Epithelial cell of proximal tubule (primary cell): ENCODE data around the gene SLC24A3. TPM values are rescaled to one million over a fixed set of nuclear protein-coding genes. Genes with fewer than 3 reads are reported as not detected.
A peak's percentile ranks its signal among the peaks of the same experiment; 100 is the strongest.

Source experiments
- DNase-seq: peaks from one replicate; pipeline ENCODE4 v3.0.0-alpha.2; 2011; ENCODE audit warnings: low read depth
- H3K4me3 ChIP-seq: 2 replicates; pipeline ENCODE4 v1.5.1; 2011; ENCODE audit warnings: low read depth, mild to moderate bottlenecking, low read length
- CTCF ChIP-seq: conservative IDR thresholded peaks from 2 replicates; pipeline ENCODE4 v1.5.1; 2012; ENCODE audit warnings: low read depth, mild to moderate bottlenecking, low read length
- total RNA-seq: library from RNA; depleted of rRNA; stranded (reverse); fragments of >200 nt; gene quantifications from 2 replicates; pipeline ENCODE4 v1.2.3, GENCODE V29; 2015

The SLC24A3 gene
- total RNA-seq, 1 donor from 2014 or later = not detected

- H3K4me3 ChIP-seq = no peak overlapping the region
- no peak for TF ChIP-seq CTCF
- DNase-seq = no peak
These were observed 512.9 kb downstream of the SLC24A3 start for GRCh38 chr20:19725373-19725772.

- DNase-seq = no peak
- no peak overlapping the region for H3K4me3 ChIP-seq
- no peak for TF ChIP-seq CTCF
These were observed 513.5 kb downstream of the SLC24A3 start for GRCh38 chr20:19725814-19726525.

GRCh38 chr20:19727251-19727847 lies 514.9 kb downstream of the SLC24A3 start:
- H3K4me3 ChIP-seq = no peak overlapping the region
- no peak for TF ChIP-seq CTCF
- DNase-seq = no peak

GRCh38 chr20:19729672-19730071 lies 517.2 kb downstream of the SLC24A3 start:
- no peak for TF ChIP-seq CTCF
- no peak for DNase-seq
- no peak overlapping the region for H3K4me3 ChIP-seq

GRCh38 chr20:19730706-19731105 lies 518.3 kb downstream of the SLC24A3 start:
- TF ChIP-seq CTCF = no peak
- no peak for DNase-seq
- no peak overlapping the region for H3K4me3 ChIP-seq

- no peak overlapping the region for H3K4me3 ChIP-seq
- TF ChIP-seq CTCF = no peak
- no peak for DNase-seq
These were observed 522.4 kb downstream of the SLC24A3 start for GRCh38 chr20:19734811-19735210.

GRCh38 chr20:19735446-19735845 lies 523.0 kb downstream of the SLC24A3 start:
- no peak for TF ChIP-seq CTCF
- no peak overlapping the region for H3K4me3 ChIP-seq
- DNase-seq = peak; percentile 66
